CD4-positive, alpha-beta T cell treated with Interleukin-10 for 1 hour (primary cell): ENCODE results near the gene SCYL1.

Experiments used
- DNase-seq: peaks from one replicate; pipeline ENCODE4 v3.0.0-alpha.2; 2020

Gene SCYL1

DNA sequence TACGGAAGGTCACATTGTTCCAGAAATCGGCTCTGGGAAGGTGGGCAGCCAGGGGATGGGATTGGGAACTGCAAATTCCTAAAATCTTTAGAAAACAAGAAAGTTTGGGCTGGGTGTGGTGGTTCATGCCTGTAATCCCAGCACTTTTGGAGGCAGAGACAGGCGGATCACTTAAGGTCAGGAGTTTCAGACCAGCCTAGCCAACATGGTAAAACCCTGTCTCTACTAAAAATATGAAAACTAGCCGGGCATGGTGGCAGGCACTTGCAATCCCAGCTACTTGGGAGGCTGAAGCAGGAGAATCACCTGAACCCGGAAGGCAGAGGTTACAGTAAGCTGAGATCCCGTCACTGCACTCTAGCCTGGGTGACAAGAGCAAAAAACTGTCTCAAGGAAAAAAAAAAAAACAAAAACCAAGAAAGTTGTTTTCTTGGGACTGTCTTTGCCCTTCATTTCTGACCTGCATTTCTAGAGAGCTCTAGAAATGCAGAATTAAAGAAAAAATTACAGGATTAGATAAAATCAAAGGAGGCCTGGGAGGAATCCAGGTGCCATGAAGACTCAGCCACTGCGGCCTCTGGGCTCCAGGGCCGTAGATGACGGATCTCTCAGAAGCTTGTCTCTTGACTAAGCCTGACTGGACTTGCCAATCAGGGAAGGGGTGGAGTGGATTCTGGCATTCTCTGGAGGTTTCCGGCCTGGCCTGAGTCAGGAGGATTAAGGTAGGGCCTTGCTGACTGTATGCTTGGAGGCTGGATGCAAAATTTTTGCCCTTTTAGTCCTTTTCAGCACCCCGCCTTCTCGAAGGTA, 31.3 kb upstream of the SCYL1 start:
- no peak for DNase-seq

DNA sequence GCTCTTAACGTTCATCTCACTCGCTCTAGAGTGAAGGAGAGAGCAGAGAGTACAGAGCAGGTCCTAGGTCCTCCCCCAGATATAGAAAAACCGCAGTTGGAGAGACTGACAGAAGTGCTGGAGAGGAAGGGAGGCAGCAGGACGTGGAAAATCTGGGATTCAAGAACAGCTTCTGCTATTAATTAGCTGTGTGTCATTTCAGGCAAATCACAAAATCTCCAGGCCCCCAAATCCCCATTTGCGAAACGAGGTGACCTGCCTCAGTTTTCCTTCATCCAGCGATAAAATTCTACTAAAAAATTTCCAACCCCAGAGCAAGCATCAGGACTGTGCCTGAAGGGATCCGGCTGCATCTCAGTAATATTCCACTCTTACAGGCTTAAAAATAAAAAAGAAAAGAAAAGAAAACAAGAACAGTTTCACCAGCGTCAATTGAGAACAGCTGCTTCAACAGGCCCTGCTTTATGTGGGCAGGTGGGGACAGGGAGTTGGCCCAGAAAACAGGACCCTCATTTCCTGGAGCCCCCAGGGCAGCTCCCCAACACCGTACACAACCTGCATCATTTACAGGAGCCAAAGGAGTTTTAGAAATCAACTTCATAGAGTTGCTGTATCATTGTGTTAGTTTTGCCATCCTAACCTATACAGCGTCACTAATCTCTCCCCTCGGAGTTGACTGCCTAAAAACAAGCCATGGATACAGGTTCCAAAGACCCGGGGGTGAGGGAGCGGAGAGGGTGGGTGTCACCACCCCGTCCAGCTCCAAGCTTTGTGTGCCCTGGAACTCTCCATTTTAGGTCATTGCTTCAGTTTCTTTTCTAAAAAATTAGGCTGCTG, 28.4 kb upstream of the SCYL1 start:
- DNase-seq: no peak

DNA sequence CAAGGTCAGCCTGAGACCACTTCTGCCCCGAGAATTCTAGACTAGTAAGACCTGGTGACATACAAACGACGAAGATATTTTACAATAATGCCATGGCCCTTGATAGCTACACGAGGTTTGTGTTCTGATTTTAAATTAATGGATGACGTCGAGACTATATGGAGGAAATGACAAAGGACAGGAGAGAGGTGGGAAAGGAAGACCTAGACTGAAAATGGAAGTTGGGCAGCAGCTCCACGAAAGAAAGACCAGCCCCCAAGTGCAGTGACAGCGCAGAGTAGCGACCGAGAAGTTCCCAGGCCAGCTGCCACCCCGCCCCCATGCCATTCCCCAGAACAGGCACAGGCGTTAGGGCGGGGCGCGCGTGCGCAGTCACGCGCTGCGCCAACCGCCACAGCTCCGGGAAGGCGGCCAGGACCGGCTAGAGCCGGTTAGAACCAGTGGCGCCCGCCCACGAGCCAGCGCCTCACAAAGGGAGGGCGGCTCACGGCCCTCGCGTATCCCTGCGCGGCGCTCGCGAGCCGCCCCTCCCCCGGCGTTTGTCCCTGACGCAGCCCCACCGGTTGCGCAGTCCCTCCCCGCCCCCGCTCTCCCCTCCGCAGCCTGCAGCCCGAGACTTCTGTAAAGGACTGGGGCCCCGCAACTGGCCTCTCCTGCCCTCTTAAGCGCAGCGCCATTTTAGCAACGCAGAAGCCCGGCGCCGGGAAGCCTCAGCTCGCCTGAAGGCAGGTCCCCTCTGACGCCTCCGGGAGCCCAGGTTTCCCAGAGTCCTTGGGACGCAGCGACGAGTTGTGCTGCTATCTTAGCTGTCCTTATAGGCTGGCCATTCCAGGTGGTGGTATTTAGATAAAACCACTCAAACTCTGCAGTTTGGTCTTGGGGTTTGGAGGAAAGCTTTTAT, 27.5 kb upstream of the SCYL1 start:
- peak; percentile 98 for DNase-seq

DNA sequence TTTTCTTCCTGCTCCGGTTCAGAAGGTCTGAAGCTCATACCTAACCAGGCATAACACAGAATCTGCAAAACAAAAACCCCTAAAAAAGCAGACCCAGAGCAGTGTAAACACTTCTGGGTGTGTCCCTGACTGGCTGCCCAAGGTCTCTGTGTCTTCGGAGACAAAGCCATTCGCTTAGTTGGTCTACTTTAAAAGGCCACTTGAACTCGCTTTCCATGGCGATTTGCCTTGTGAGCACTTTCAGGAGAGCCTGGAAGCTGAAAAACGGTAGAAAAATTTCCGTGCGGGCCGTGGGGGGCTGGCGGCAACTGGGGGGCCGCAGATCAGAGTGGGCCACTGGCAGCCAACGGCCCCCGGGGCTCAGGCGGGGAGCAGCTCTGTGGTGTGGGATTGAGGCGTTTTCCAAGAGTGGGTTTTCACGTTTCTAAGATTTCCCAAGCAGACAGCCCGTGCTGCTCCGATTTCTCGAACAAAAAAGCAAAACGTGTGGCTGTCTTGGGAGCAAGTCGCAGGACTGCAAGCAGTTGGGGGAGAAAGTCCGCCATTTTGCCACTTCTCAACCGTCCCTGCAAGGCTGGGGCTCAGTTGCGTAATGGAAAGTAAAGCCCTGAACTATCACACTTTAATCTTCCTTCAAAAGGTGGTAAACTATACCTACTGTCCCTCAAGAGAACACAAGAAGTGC, 26.7 kb upstream of the SCYL1 start:
- peak; percentile 80 for DNase-seq

DNA sequence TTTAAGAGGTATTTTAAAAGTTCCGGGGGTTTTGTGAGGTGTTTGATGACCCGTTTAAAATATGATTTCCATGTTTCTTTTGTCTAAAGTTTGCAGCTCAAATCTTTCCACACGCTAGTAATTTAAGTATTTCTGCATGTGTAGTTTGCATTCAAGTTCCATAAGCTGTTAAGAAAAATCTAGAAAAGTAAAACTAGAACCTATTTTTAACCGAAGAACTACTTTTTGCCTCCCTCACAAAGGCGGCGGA, 26.2 kb upstream of the SCYL1 start:
- DNase-seq: no peak

DNA sequence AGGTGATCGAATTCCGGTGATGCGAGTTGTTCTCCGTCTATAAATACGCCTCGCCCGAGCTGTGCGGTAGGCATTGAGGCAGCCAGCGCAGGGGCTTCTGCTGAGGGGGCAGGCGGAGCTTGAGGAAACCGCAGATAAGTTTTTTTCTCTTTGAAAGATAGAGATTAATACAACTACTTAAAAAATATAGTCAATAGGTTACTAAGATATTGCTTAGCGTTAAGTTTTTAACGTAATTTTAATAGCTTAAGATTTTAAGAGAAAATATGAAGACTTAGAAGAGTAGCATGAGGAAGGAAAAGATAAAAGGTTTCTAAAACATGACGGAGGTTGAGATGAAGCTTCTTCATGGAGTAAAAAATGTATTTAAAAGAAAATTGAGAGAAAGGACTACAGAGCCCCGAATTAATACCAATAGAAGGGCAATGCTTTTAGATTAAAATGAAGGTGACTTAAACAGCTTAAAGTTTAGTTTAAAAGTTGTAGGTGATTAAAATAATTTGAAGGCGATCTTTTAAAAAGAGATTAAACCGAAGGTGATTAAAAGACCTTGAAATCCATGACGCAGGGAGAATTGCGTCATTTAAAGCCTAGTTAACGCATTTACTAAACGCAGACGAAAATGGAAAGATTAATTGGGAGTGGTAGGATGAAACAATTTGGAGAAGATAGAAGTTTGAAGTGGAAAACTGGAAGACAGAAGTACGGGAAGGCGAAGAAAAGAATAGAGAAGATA, 25.7 kb upstream of the SCYL1 start, which contains the start of gene MALAT1:
Gene MALAT1, plus strand, starts transcription at position 69 of the 736 bp plus-strand sequence.
- peak; percentile 97 for DNase-seq

DNA sequence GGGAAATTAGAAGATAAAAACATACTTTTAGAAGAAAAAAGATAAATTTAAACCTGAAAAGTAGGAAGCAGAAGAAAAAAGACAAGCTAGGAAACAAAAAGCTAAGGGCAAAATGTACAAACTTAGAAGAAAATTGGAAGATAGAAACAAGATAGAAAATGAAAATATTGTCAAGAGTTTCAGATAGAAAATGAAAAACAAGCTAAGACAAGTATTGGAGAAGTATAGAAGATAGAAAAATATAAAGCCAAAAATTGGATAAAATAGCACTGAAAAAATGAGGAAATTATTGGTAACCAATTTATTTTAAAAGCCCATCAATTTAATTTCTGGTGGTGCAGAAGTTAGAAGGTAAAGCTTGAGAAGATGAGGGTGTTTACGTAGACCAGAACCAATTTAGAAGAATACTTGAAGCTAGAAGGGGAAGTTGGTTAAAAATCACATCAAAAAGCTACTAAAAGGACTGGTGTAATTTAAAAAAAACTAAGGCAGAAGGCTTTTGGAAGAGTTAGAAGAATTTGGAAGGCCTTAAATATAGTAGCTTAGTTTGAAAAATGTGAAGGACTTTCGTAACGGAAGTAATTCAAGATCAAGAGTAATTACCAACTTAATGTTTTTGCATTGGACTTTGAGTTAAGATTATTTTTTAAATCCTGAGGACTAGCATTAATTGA, 25.0 kb upstream of the SCYL1 start:
- DNase-seq: peak; percentile 47

DNA sequence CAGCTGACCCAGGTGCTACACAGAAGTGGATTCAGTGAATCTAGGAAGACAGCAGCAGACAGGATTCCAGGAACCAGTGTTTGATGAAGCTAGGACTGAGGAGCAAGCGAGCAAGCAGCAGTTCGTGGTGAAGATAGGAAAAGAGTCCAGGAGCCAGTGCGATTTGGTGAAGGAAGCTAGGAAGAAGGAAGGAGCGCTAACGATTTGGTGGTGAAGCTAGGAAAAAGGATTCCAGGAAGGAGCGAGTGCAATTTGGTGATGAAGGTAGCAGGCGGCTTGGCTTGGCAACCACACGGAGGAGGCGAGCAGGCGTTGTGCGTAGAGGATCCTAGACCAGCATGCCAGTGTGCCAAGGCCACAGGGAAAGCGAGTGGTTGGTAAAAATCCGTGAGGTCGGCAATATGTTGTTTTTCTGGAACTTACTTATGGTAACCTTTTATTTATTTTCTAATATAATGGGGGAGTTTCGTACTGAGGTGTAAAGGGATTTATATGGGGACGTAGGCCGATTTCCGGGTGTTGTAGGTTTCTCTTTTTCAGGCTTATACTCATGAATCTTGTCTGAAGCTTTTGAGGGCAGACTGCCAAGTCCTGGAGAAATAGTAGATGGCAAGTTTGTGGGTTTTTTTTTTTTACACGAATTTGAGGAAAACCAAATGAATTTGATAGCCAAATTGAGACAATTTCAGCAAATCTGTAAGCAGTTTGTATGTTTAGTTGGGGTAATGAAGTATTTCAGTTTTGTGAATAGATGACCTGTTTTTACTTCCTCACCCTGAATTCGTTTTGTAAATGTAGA, 24.3 kb upstream of the SCYL1 start:
- peak; percentile 62 for DNase-seq

DNA sequence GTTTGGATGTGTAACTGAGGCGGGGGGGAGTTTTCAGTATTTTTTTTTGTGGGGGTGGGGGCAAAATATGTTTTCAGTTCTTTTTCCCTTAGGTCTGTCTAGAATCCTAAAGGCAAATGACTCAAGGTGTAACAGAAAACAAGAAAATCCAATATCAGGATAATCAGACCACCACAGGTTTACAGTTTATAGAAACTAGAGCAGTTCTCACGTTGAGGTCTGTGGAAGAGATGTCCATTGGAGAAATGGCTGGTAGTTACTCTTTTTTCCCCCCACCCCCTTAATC, 23.8 kb upstream of the SCYL1 start:
- DNase-seq: no peak

DNA sequence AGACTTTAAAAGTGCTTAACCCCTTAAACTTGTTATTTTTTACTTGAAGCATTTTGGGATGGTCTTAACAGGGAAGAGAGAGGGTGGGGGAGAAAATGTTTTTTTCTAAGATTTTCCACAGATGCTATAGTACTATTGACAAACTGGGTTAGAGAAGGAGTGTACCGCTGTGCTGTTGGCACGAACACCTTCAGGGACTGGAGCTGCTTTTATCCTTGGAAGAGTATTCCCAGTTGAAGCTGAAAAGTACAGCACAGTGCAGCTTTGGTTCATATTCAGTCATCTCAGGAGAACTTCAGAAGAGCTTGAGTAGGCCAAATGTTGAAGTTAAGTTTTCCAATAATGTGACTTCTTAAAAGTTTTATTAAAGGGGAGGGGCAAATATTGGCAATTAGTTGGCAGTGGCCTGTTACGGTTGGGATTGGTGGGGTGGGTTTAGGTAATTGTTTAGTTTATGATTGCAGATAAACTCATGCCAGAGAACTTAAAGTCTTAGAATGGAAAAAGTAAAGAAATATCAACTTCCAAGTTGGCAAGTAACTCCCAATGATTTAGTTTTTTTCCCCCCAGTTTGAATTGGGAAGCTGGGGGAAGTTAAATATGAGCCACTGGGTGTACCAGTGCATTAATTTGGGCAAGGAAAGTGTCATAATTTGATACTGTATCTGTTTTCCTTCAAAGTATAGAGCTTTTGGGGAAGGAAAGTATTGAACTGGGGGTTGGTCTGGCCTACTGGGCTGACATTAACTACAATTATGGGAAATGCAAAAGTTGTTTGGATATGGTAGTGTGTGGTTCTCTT, 23.2 kb upstream of the SCYL1 start:
- DNase-seq: peak; percentile 46

DNA sequence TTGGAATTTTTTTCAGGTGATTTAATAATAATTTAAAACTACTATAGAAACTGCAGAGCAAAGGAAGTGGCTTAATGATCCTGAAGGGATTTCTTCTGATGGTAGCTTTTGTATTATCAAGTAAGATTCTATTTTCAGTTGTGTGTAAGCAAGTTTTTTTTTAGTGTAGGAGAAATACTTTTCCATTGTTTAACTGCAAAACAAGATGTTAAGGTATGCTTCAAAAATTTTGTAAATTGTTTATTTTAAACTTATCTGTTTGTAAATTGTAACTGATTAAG, 22.7 kb upstream of the SCYL1 start:
- DNase-seq: no peak

DNA sequence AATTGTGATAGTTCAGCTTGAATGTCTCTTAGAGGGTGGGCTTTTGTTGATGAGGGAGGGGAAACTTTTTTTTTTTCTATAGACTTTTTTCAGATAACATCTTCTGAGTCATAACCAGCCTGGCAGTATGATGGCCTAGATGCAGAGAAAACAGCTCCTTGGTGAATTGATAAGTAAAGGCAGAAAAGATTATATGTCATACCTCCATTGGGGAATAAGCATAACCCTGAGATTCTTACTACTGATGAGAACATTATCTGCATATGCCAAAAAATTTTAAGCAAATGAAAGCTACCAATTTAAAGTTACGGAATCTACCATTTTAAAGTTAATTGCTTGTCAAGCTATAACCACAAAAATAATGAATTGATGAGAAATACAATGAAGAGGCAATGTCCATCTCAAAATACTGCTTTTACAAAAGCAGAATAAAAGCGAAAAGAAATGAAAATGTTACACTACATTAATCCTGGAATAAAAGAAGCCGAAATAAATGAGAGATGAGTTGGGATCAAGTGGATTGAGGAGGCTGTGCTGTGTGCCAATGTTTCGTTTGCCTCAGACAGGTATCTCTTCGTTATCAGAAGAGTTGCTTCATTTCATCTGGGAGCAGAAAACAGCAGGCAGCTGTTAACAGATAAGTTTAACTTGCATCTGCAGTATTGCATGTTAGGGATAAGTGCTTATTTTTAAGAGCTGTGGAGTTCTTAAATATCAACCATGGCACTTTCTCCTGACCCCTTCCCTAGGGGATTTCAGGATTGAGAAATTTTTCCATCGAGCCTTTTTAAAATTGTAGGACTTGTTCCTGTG, 22.1 kb upstream of the SCYL1 start:
- DNase-seq: peak; percentile 56

DNA sequence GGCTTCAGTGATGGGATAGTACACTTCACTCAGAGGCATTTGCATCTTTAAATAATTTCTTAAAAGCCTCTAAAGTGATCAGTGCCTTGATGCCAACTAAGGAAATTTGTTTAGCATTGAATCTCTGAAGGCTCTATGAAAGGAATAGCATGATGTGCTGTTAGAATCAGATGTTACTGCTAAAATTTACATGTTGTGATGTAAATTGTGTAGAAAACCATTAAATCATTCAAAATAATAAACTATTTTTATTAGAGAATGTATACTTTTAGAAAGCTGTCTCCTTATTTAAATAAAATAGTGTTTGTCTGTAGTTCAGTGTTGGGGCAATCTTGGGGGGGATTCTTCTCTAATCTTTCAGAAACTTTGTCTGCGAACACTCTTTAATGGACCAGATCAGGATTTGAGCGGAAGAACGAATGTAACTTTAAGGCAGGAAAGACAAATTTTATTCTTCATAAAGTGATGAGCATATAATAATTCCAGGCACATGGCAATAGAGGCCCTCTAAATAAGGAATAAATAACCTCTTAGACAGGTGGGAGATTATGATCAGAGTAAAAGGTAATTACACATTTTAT, 21.4 kb upstream of the SCYL1 start:
- DNase-seq: peak; percentile 33

DNA sequence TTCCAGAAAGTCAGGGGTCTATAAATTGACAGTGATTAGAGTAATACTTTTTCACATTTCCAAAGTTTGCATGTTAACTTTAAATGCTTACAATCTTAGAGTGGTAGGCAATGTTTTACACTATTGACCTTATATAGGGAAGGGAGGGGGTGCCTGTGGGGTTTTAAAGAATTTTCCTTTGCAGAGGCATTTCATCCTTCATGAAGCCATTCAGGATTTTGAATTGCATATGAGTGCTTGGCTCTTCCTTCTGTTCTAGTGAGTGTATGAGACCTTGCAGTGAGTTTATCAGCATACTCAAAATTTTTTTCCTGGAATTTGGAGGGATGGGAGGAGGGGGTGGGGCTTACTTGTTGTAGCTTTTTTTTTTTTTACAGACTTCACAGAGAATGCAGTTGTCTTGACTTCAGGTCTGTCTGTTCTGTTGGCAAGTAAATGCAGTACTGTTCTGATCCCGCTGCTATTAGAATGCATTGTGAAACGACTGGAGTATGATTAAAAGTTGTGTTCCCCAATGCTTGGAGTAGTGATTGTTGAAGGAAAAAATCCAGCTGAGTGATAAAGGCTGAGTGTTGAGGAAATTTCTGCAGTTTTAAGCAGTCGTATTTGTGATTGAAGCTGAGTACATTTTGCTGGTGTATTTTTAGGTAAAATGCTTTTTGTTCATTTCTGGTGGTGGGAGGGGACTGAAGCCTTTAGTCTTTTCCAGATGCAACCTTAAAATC, 20.8 kb upstream of the SCYL1 start:
- DNase-seq: no peak

DNA sequence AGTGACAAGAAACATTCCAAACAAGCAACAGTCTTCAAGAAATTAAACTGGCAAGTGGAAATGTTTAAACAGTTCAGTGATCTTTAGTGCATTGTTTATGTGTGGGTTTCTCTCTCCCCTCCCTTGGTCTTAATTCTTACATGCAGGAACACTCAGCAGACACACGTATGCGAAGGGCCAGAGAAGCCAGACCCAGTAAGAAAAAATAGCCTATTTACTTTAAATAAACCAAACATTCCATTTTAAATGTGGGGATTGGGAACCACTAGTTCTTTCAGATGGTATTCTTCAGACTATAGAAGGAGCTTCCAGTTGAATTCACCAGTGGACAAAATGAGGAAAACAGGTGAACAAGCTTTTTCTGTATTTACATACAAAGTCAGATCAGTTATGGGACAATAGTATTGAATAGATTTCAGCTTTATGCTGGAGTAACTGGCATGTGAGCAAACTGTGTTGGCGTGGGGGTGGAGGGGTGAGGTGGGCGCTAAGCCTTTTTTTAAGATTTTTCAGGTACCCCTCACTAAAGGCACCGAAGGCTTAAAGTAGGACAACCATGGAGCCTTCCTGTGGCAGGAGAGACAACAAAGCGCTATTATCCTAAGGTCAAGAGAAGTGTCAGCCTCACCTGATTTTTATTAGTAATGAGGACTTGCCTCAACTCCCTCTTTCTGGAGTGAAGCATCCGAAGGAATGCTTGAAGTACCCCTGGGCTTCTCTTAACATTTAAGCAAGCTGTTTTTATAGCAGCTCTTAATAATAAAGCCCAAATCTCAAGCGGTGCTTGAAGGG, 20.0 kb upstream of the SCYL1 start:
- DNase-seq: peak; percentile 50

DNA sequence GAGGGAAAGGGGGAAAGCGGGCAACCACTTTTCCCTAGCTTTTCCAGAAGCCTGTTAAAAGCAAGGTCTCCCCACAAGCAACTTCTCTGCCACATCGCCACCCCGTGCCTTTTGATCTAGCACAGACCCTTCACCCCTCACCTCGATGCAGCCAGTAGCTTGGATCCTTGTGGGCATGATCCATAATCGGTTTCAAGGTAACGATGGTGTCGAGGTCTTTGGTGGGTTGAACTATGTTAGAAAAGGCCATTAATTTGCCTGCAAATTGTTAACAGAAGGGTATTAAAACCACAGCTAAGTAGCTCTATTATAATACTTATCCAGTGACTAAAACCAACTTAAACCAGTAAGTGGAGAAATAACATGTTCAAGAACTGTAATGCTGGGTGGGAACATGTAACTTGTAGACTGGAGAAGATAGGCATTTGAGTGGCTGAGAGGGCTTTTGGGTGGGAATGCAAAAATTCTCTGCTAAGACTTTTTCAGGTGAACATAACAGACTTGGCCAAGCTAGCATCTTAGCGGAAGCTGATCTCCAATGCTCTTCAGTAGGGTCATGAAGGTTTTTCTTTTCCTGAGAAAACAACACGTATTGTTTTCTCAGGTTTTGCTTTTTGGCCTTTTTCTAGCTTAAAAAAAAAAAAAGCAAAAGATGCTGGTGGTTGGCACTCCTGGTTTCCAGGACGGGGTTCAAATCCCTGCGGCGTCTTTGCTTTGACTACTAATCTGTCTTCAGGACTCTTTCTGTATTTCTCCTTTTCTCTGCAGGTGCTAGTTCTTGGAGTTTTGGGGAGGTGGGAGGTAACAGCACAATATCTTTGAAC, 19.2 kb upstream of the SCYL1 start:
- peak; percentile 49 for DNase-seq
